K562 (cell line): ENCODE results near the gene PDE3A. TPM values are rescaled to one million over a fixed set of nuclear protein-coding genes. Genes with fewer than 3 reads are reported as not detected.

Experiments
- BRCA1 ChIP-seq, 2 experiments: fragments of 450-650 bp in 1 of 2; sonication (generic) in 1 of 2; formaldehyde crosslinking in 1 of 2; IDR thresholded peaks; 2 replicates each; pipeline versions ENCODE4 v1.5.0 to v1.6.1; 2017 to 2020; ENCODE audit warnings: mild to moderate bottlenecking in 1 of 2, missing genetic modification reagents in 1 of 2
- CBX3 ChIP-seq, 2 experiments: IDR thresholded peaks; 1 replicate in 1 of 2; 2 replicates in 1 of 2; pipeline ENCODE4 v1.6.1; 2012; ENCODE audit warnings: inconsistent platforms in 2 of 2, low read length in 2 of 2, borderline replicate concordance in 1 of 2, control low read depth in 1 of 2
- CC2D1A ChIP-seq: fragments of 450-650 bp; IDR thresholded peaks from 2 replicates; pipeline ENCODE4 v1.6.1; 2017; ENCODE audit warnings: mild to moderate bottlenecking
- ELF2 ChIP-seq: fragments of 250-450 bp; sonication (Bioruptor Pico); IDR thresholded peaks from 2 replicates; pipeline ENCODE4 v1.5.0; 2021; ENCODE audit warnings: mild to moderate bottlenecking
- FOXJ3 ChIP-seq: sonication (generic); formaldehyde crosslinking; IDR thresholded peaks from 2 replicates; pipeline ENCODE4 v1.4.0; 2020; ENCODE audit warnings: mild to moderate bottlenecking, missing genetic modification reagents
- GTF2A2 ChIP-seq: IDR thresholded peaks from 2 replicates; pipeline ENCODE4 v1.6.1; 2016; ENCODE audit warnings: mild to moderate bottlenecking, missing genetic modification characterization, missing compliant biosample characterization
- HNRNPH1 ChIP-seq: fragments of 200-400 bp; formaldehyde crosslinking; optimal IDR thresholded peaks from 2 replicates; pipeline ENCODE3; 2017; ENCODE audit warnings: low read depth, mild to moderate bottlenecking, low read length, moderate library complexity
- JUND ChIP-seq, 2 experiments: IDR thresholded peaks; 2 replicates in 1 of 2; 3 replicates in 1 of 2; pipeline ENCODE4 v1.6.1; 2011; ENCODE audit warnings: borderline replicate concordance in 2 of 2, low read depth in 2 of 2, low read length in 2 of 2, improper control_type of control experiment in 1 of 2, missing biosample characterization in 1 of 2, missing genetic modification characterization in 1 of 2, missing genetic modification reagents in 1 of 2
- NFATC3 ChIP-seq: fragments of 450-650 bp; IDR thresholded peaks from 2 replicates; pipeline ENCODE4 v1.6.1; 2017; ENCODE audit warnings: mild to moderate bottlenecking
- ZNF785 ChIP-seq: fragments of 250-450 bp; sonication (Bioruptor Pico); IDR thresholded peaks from 2 replicates; pipeline ENCODE4 v1.4.0; 2020; ENCODE audit warnings: mild to moderate bottlenecking
- polyA plus RNA-seq, 8 experiments: library from polyadenylated mRNA; depleted of rRNA in 4 of 8; stranded (reverse) in 5 of 8; unstranded in 3 of 8; fragments of >200 nt; fragmentation: Nextera tagmentation in 2 of 8; fragmentation: Illumina TruSeq in 1 of 8; extraction: Ambion mirVana in 2 of 8; extraction: Trizol in 1 of 8; gene quantifications; 2 replicates each; pipeline versions ENCODE4 v1.2.1 to v1.2.3, GENCODE V29; 2011 to 2014; ENCODE audit warnings: inconsistent platforms in 1 of 8, missing spikeins in 1 of 8
- total RNA-seq, 7 experiments: library from RNA; depleted of rRNA in 6 of 7; stranded (reverse); fragments of >200 nt in 6 of 7; fragmentation: Illumina TruSeq in 2 of 7; extraction: Trizol in 2 of 7; gene quantifications; 2 replicates each; pipeline versions ENCODE4 v1.2.1 to v1.2.3, GENCODE V29; 2011 to 2021; ENCODE audit warnings: low replicate concordance in 1 of 7
- TF ChIP-seq, protein P1 (sequence below): fragments of 250-450 bp; sonication (Bioruptor Pico); IDR thresholded peaks from 2 replicates; pipeline ENCODE4 v1.4.0; 2020; ENCODE audit warnings: borderline replicate concordance
- TF ChIP-seq, protein P2 (sequence below): fragments of 250-450 bp; sonication (Bioruptor Pico); IDR thresholded peaks from 2 replicates; pipeline ENCODE4 v1.8.0; 2021; ENCODE audit warnings: borderline replicate concordance, mild to moderate bottlenecking, moderate library complexity; ENCODE audit not compliant: poor library complexity, severe bottlenecking

PDE3A gene
- total and polyA plus RNA-seq, 9 of the 15 experiments (the other 6 are each of a cell fraction or from before 2014, with no cell fraction given): 0.02 TPM; not detected in 8

DNA sequence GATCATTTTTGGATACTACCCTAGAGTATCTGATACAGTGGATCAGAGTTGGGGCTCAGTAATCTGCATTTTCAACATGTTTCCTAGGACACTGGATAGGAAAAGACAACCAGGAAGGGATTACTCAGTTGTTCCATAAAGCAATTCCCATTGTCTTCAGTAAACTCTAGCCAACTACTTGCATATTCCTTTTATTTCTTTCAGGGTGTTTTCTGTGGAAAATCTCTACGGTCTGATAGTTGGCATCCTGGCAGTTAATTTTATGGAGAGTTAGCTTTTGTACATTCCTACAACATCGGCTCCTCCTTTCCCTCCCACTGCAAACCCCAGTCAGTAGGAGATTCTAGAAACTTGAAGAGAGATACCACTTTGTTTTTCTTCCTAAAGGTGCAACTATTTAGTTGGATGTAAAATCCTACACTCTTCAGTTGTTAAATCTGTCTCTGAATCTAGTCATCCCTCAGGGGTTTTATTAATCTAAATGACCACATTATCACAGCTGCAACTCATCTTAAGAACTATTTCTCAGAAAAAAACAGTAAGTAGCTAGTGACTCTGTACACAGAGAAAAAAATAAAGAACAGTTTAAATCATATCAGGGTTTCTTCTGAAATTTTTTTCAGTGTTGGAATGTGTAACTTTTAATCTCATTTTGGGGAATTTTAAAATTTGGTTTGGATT is 103.9 kb downstream of the PDE3A start (continued):
- no peak for TF ChIP-seq HNRNPH1
- TF ChIP-seq ELF2 (CRISPR knock-in tag): no peak
- TF ChIP-seq, protein P1, sequence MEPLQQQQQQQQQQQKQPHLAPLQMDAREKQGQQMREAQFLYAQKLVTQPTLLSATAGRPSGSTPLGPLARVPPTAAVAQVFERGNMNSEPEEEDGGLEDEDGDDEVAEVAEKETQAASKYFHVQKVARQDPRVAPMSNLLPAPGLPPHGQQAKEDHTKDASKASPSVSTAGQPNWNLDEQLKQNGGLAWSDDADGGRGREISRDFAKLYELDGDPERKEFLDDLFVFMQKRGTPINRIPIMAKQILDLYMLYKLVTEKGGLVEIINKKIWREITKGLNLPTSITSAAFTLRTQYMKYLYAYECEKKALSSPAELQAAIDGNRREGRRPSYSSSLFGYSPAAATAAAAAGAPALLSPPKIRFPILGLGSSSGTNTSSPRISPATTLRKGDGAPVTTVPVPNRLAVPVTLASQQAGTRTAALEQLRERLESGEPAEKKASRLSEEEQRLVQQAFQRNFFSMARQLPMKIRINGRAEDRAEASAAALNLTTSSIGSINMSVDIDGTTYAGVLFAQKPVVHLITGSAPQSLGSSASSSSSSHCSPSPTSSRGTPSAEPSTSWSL (CRISPR knock-in tag): no peak
- no peak for TF ChIP-seq BRCA1 (IDR thresholded peaks at IDR 0.05)
- no peak for TF ChIP-seq BRCA1 (CRISPR knock-in tag; IDR thresholded peaks at IDR 0.05)
- no peak for TF ChIP-seq GTF2A2
- TF ChIP-seq NFATC3: no peak
- TF ChIP-seq CC2D1A: no peak
- TF ChIP-seq, protein P2, sequence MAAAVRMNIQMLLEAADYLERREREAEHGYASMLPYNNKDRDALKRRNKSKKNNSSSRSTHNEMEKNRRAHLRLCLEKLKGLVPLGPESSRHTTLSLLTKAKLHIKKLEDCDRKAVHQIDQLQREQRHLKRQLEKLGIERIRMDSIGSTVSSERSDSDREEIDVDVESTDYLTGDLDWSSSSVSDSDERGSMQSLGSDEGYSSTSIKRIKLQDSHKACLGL: no peak
- no peak for TF ChIP-seq FOXJ3 (CRISPR knock-in tag)
- no peak for TF ChIP-seq CBX3 (IDR thresholded peaks at IDR 0.05; ENCODE audit: borderline replicate concordance in 1 of 2, low read length in 2 of 2)
- no peak for TF ChIP-seq ZNF785 (CRISPR knock-in tag)
- TF ChIP-seq JUND (IDR thresholded peaks at IDR 0.05; ENCODE audit: borderline replicate concordance, low read depth, low read length): no peak
- TF ChIP-seq JUND (tag; IDR thresholded peaks at IDR 0.05; ENCODE audit: borderline replicate concordance, low read depth, low read length): no peak
